Uterus (tissue), 4 donors: ENCODE measurements around the gene ZNF446. TPM values are rescaled to one million over a fixed set of nuclear protein-coding genes. Genes with fewer than 3 reads are reported as not detected.
A peak's percentile ranks its signal among the peaks of the same experiment; 100 is the strongest.
"Not testable (repeated sequence)": the region's sequence is repeated elsewhere in the genome, so short reads cannot be mapped to it uniquely, and the experiment has no call there.

Source experiments
- DNase-seq, 2 donors: peaks; one replicate each; pipeline ENCODE4 v3.0.0-alpha.2; 2019 to 2020
- H3K27ac ChIP-seq, 2 donors: fragments of 200-600 bp; sonication (generic); 1 replicate in 1 of 2; 2 replicates in 1 of 2; pipeline ENCODE4 v1.5.1; 2016 to 2018
- H3K27me3 ChIP-seq, 2 donors: fragments of 200-600 bp; sonication (generic); one replicate each; pipeline ENCODE4 v1.5.1; 2018 to 2019; ENCODE audit warnings: control low read depth in 1 of 2
- H3K36me3 ChIP-seq, 2 donors: fragments of 200-600 bp; sonication (generic); one replicate each; pipeline ENCODE4 v1.5.1; 2019; ENCODE audit warnings: control low read depth in 1 of 2
- H3K4me1 ChIP-seq, 2 donors: fragments of 200-600 bp; sonication (generic); one replicate each; pipeline ENCODE4 v1.5.1; 2018 to 2019; ENCODE audit warnings: control low read depth in 1 of 2
- H3K4me3 ChIP-seq, 2 donors: fragments of 200-600 bp; sonication (generic); 1 replicate in 1 of 2; 2 replicates in 1 of 2; pipeline ENCODE4 v1.5.1; 2018 to 2019; ENCODE audit warnings: mild to moderate bottlenecking in 1 of 2
- H3K9me3 ChIP-seq, 2 donors: fragments of 200-600 bp; sonication (generic); one replicate each; pipeline ENCODE4 v1.5.1; 2019; ENCODE audit warnings: control low read depth in 1 of 2
- CTCF ChIP-seq, 4 experiments: fragments of 200-600 bp in 2 of 4; fragments of 450-650 bp in 2 of 4; sonication (generic) in 2 of 4; IDR thresholded peaks; one replicate each; pipeline ENCODE4 v1.5.1; 2016 to 2019; ENCODE audit warnings: antibody characterized with exemption in 4 of 4, mild to moderate bottlenecking in 2 of 4, moderate library complexity in 1 of 4
- POLR2A ChIP-seq, 2 donors: fragments of 450-650 bp; IDR thresholded peaks; one replicate each; pipeline ENCODE4 v1.6.1; 2016; ENCODE audit warnings: antibody characterized with exemption in 2 of 2, mild to moderate bottlenecking in 1 of 2, moderate library complexity in 1 of 2
- intact Hi-C: fragments of 100-400 bp; cut with DNase I; formaldehyde crosslinking; loops from one replicate; pipeline ENCODE4 v1.15.1; 2023; ENCODE audit warnings: low total_unique reads
- total RNA-seq, 4 donors: library from RNA; depleted of rRNA in 3 of 4; stranded (reverse); fragments of >200 nt in 3 of 4; gene quantifications; one replicate each; pipeline versions ENCODE4 v1.1.0 to v1.2.4, GENCODE V29; 2014 to 2023
- donor health status: DM: yes; HTN: yes; CAD: no.

The ZNF446 gene
- total RNA-seq, 4 donors from 2014 or later, result 1.8 to 18.7 (median 11.4) TPM

- peak within 1 kb of the TSS; percentile 69 to 71 for H3K27ac ChIP-seq
- no peaks in the 10 kb centered on the region for H3K27me3 ChIP-seq
- peak within 1 kb of the TSS; percentile 47 to 75 for H3K4me3 ChIP-seq
- peaks cover 0 to 42% of the 10 kb centered on the region in 2 donors for H3K9me3 ChIP-seq
- intact Hi-C loops, result no loop called here
- no peaks in the 10 kb centered on the region for H3K4me1 ChIP-seq
- peak in 1 of 2 donors; percentile 27 for TF ChIP-seq POLR2A (IDR thresholded peaks at IDR 0.05)
- TF ChIP-seq CTCF (IDR thresholded peaks at IDR 0.05), result no peak
- DNase-seq, result peak; percentile 95 to 99
- H3K36me3 ChIP-seq, result no peaks in the 10 kb centered on the region
Measured at GRCh38 chr19:58439576-58440554, 36.3 kb upstream of the ZNF446 start, which contains the start of gene ZNF132. TSS of gene ZNF132 (minus strand) at chr19:58440153. CDS start at chr19:58439821, 332 bp downstream.

GRCh38 chr19:58440556-58440955, 35.6 kb upstream of the ZNF446 start:
- peak in 1 of 2 donors; percentile 39 for DNase-seq
- intact Hi-C loops, result no loop called here
- Histone ChIP-seq H3K4me3 (peak overlapping the region; percentile 47 to 75), H3K9me3 (peaks cover 0 to 35% of the 10 kb centered on the region in 2 donors), H3K4me1 (no peaks in the 10 kb centered on the region), H3K36me3 (no peaks in the 10 kb centered on the region), H3K27me3 (no peaks in the 10 kb centered on the region), H3K27ac (peak overlapping the region; percentile 69 to 71)
- TF ChIP-seq POLR2A (IDR thresholded peaks at IDR 0.05) (no peak), CTCF (IDR thresholded peaks at IDR 0.05) (no peak)

GRCh38 chr19:58442986-58443385, 33.2 kb upstream of the ZNF446 start:
- H3K4me3 ChIP-seq, H3K4me1 ChIP-seq, DNase-seq, H3K27ac ChIP-seq, H3K36me3 ChIP-seq, intact Hi-C loops, H3K27me3 ChIP-seq: not testable (repeated sequence)
- H3K9me3 ChIP-seq, result peaks cover 0 to 12% of the 10 kb centered on the region in 2 donors

GRCh38 chr19:58448860-58449259, 27.3 kb upstream of the ZNF446 start:
- intact Hi-C loops, H3K27ac ChIP-seq, H3K4me3 ChIP-seq, H3K36me3 ChIP-seq, H3K4me1 ChIP-seq, DNase-seq, H3K9me3 ChIP-seq, H3K27me3 ChIP-seq: not testable (repeated sequence)

- intact Hi-C loops, result not testable (repeated sequence)
Measured at GRCh38 chr19:58449980-58450379, 26.2 kb upstream of the ZNF446 start.

GRCh38 chr19:58450856-58451357, 25.2 kb upstream of the ZNF446 start:
- intact Hi-C loops, result no loop called here
- Histone ChIP-seq H3K27me3 (no peaks in the 10 kb centered on the region), H3K36me3 (no peaks in the 10 kb centered on the region), H3K4me3 (peak overlapping the region; percentile 70 to 78), H3K9me3 (no peaks in the 10 kb centered on the region), H3K4me1 (peaks cover 0 to 4% of the 10 kb centered on the region in 2 donors), H3K27ac (no peak overlapping the region)
- TF ChIP-seq POLR2A (IDR thresholded peaks at IDR 0.05) (no peak), CTCF (IDR thresholded peaks at IDR 0.05) (no peak)
- no peak for DNase-seq

More at GRCh38 chr19:58449980-58450379, 26.2 kb upstream of the ZNF446 start:
- not testable (repeated sequence) for H3K36me3 ChIP-seq, H3K27ac ChIP-seq, DNase-seq, H3K4me3 ChIP-seq, H3K4me1 ChIP-seq, H3K27me3 ChIP-seq, H3K9me3 ChIP-seq
